ENCODE measurements around the gene RIMOC1. TPM values are rescaled to one million over a fixed set of nuclear protein-coding genes. Genes with fewer than 3 reads are reported as not detected.

RIMOC1 gene
- total and polyA plus RNA-seq, 8 donors: 22.4 to 35.5 (median 26.9) TPM

DNA sequence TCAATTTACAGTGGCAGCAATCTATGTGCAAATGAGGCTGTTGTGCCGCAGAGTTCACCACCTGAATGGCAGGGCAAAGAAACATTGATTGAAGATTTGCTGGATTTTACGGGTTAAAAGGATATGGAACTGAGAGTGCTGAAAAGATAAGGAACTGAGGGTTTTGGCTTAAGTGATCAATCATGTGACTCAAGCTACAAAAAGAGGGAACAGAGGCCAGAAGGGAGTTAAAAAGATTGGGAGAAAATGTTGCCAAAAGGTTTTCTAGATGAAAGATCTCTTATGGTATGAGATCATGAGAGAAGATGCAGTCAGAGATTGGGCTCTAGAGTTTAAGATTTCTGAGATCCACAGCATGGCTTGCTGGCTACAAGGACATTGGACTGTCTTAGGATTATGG lies 7.9 kb upstream of the RIMOC1 start:
- intact Hi-C loops (cut with DNase I): no loop called here
- H3K36me3 ChIP-seq: no peaks in the 10 kb centered on the region
- H3K4me3 ChIP-seq: no peak overlapping the region
- peaks cover 3 to 18% of the 10 kb centered on the region in 2 donors for H3K27me3 ChIP-seq
- no peak for DNase-seq
- TF ChIP-seq CTCF (IDR thresholded peaks at IDR 0.05): no peak
- H3K27ac ChIP-seq: no peak overlapping the region
- no peaks in the 10 kb centered on the region for H3K4me1 ChIP-seq
- ATAC-seq: no peak
- H3K9me3 ChIP-seq: no peaks in the 10 kb centered on the region

GRCh38 chr5:41903382-41903891 lies 707 bp upstream of the RIMOC1 start:
- ATAC-seq: no peak
- Histone ChIP-seq H3K4me1 (peaks cover 0 to 32% of the 10 kb centered on the region in 2 donors), H3K9me3 (no peaks in the 10 kb centered on the region), H3K27ac (peak overlapping the region; percentile 80 to 87), H3K36me3 (peaks cover 0 to 13% of the 10 kb centered on the region in 2 donors), H3K27me3 (no peaks in the 10 kb centered on the region), H3K4me3 (peak overlapping the region; percentile 41 to 95)
- no peak for DNase-seq
- intact Hi-C loops (cut with DNase I): no loop called here
- TF ChIP-seq CTCF (IDR thresholded peaks at IDR 0.05): no peak

DNA sequence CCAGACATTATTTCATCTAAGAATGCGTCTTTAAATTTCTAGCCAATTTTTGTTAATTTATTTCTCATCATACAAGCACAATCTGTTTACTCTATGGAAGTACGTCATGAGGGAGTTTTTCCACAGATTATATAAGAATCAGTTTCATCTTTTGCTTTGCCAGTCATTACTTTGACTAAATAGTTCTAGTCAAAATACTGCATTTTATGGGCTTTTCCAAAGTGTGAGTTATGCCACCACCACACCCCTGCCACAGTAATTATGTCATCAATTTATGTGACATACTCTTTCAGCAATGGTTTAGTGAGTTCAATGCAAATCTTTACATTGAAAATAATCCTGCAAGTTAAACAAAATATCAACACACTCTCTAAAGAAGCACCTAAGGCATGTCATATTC lies 2.0 kb downstream of the RIMOC1 start:
- no peak overlapping the region for H3K27ac ChIP-seq
- DNase-seq: no peak

DNA sequence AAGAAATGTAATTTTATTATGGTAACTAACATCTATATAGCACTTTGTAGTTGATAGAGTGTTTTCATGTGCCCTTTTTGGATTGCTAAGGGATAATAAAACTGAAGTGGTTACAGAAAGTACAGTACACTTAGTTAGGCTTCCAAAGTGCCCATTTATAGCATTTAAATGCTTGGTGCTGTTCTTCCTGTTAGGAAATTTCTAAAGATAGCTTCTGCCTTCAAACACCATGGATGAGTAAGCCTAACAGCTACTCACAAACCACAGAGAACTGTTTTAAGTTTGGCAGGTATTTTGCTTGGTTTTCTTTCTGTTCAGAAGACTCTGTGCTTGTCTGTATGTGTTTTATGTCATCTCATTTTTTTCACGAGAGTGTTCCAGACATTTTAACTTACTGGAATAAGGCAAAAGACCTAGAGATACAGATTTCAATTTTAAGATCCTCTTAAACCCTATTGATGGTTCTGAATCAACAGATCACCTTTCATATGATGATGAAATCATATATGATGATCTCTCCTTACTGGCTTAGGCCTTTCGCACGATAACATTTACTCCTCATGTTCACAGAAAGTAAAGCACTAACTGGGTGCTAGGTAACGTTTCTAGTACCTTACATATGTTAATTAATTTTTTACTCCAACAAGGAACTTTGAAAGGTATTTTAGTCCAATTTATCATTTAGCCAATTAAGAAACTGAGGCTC lies 4.4 kb downstream of the RIMOC1 start:
- Histone ChIP-seq H3K9me3 (no peaks in the 10 kb centered on the region), H3K4me1 (peaks cover 0 to 33% of the 10 kb centered on the region in 2 donors), H3K27ac (peak overlapping the region in 1 of 2 donors; percentile 22), H3K27me3 (no peaks in the 10 kb centered on the region), H3K36me3 (peaks cover 0 to 63% of the 10 kb centered on the region in 2 donors), H3K4me3 (no peak overlapping the region)
- TF ChIP-seq CTCF (IDR thresholded peaks at IDR 0.05): no peak
- ATAC-seq: no peak
- intact Hi-C loops (cut with DNase I): no loop called here
- no peak for DNase-seq

More for the DNA sequence above, 2.0 kb downstream of the RIMOC1 start:
- no peak for ATAC-seq
- Histone ChIP-seq H3K9me3 (no peaks in the 10 kb centered on the region), H3K4me3 (no peak overlapping the region), H3K27me3 (no peaks in the 10 kb centered on the region), H3K36me3 (peaks cover 0 to 40% of the 10 kb centered on the region in 2 donors), H3K4me1 (peaks cover 0 to 33% of the 10 kb centered on the region in 2 donors)
- intact Hi-C loops (cut with DNase I): no loop called here
- no peak for TF ChIP-seq CTCF (IDR thresholded peaks at IDR 0.05)

DNA sequence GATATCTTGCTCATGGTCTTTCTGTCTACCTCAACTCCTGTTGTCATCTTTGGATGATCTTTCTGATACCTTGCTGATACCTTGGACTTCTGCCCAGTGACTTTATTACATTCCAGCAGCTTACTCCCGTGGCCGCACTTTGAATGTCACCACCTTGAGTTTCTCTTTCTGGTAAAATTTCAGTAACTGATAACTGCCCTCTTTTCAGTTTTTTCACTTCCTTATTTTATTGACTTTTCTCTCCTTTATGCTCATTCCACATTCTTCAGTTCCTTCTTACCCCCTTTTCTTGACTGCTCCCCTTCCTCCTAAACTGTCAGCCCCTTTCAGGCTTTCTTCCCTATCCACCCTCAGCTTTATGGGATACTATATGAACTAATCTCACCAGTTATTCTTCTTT lies 14.0 kb downstream of the RIMOC1 start:
- no peaks in the 10 kb centered on the region for H3K4me1 ChIP-seq
- H3K36me3 ChIP-seq: peaks cover 0 to 77% of the 10 kb centered on the region in 2 donors
- no peak for TF ChIP-seq CTCF (IDR thresholded peaks at IDR 0.05)
- ATAC-seq (no peak), DNase-seq (no peak)
- H3K27me3 ChIP-seq: no peaks in the 10 kb centered on the region
- no peak overlapping the region for H3K27ac ChIP-seq
- intact Hi-C loops (cut with DNase I): no loop called here
- H3K9me3 ChIP-seq: no peaks in the 10 kb centered on the region
- no peak overlapping the region for H3K4me3 ChIP-seq
